A549 (cell line): ENCODE results near the gene SLC35E1. TPM values are rescaled to one million over a fixed set of nuclear protein-coding genes. Genes with fewer than 3 reads are reported as not detected.

Experiments
- ATAC-seq, 2 experiments: fragments of 200-7000 bp in 1 of 2; fragments of >200 bp in 1 of 2; cut with Nextera tagmentation in 1 of 2; cut with Tn5 transposase in 1 of 2; 3 replicates each; pipeline versions ENCODE4 v1.8.0 to v1.9.1; 2018 to 2020; ENCODE audit warnings: mild to moderate bottlenecking in 1 of 2, moderate library complexity in 1 of 2
- CTCF ChIA-PET: fragments of 300-600 bp; sonication (Branson Sonifier 250); formaldehyde crosslinking; extraction: SDS; loops from one replicate; lab custom pipeline; 2021; ENCODE audit warnings: antibody characterized with exemption, inconsistent platforms; lab: Yijun Ruan, JAX
- POLR2A ChIA-PET: fragments of 350-600 bp; formaldehyde crosslinking; extraction: SDS; loops from one replicate; lab custom pipeline; 2021; ENCODE audit warnings: antibody characterized with exemption, inconsistent platforms; lab: Yijun Ruan, JAX
- DNase-seq, 2 experiments: peaks; one replicate each; pipeline versions ENCODE4 v3.0.0 to v3.0.0-alpha.2; 2011 to 2016; ENCODE audit warnings: low read depth in 1 of 2, low spot score in 1 of 2
- FAIRE-seq: peaks from 2 replicates; lab custom pipeline; 2011; peaks lifted over from hg19 to GRCh38; lab: Jason Lieb, UNC
- H3K27ac ChIP-seq, 2 experiments: fragments of >200 bp; sonication (Bioruptor Twin); formaldehyde crosslinking; 3 replicates each; pipeline ENCODE4 v1.5.1; 2016 to 2017
- H3K4me1 ChIP-seq: fragments of >200 bp; sonication (Bioruptor Twin); formaldehyde crosslinking; 3 replicates; pipeline ENCODE4 v1.6.1; 2016
- H3K4me2 ChIP-seq: fragments of >200 bp; sonication (Bioruptor Twin); formaldehyde crosslinking; 3 replicates; pipeline ENCODE4 v1.6.1; 2016
- H3K4me3 ChIP-seq: fragments of >200 bp; sonication (Bioruptor Twin); formaldehyde crosslinking; 3 replicates; pipeline ENCODE4 v1.5.1; 2016
- H3K9me3 ChIP-seq: fragments of >200 bp; sonication (Bioruptor Twin); formaldehyde crosslinking; 3 replicates; pipeline ENCODE4 v1.6.1; 2016
- BHLHE40 ChIP-seq: IDR thresholded peaks from 2 replicates; pipeline ENCODE4 v1.6.1; 2012; ENCODE audit warnings: low read depth, low read length, inconsistent platforms
- CEBPB ChIP-seq, 2 experiments: fragments of >200 bp in 1 of 2; sonication (Bioruptor Twin) in 1 of 2; formaldehyde crosslinking in 1 of 2; IDR thresholded peaks; 2 replicates each; pipeline ENCODE4 v1.6.1; 2012 to 2016
- EHMT2 ChIP-seq: fragments of 200-600 bp; sonication (generic); IDR thresholded peaks from 2 replicates; pipeline ENCODE4 v1.6.1; 2016; ENCODE audit warnings: antibody characterized with exemption, low read depth, mild to moderate bottlenecking, moderate library complexity
- EP300 ChIP-seq, 2 experiments: fragments of >200 bp; sonication (Bioruptor Twin); formaldehyde crosslinking; IDR thresholded peaks; 2 replicates in 1 of 2; 3 replicates in 1 of 2; pipeline ENCODE4 v1.6.1; 2016 to 2017
- ESRRA ChIP-seq: fragments of 150-350 bp; IDR thresholded peaks from 2 replicates; pipeline ENCODE4 v1.6.1; 2014; ENCODE audit warnings: mild to moderate bottlenecking, low read length, borderline replicate concordance
- FOXS1 ChIP-seq: fragments of 250-450 bp; sonication (Bioruptor Pico); IDR thresholded peaks from 2 replicates; pipeline ENCODE4 v1.5.0; 2020; ENCODE audit warnings: mild to moderate bottlenecking, moderate library complexity
- HDAC2 ChIP-seq: fragments of 200-600 bp; sonication (generic); IDR thresholded peaks from 2 replicates; pipeline ENCODE4 v1.6.1; 2016
- HEYL ChIP-seq: fragments of 250-450 bp; sonication (Bioruptor Pico); IDR thresholded peaks from 2 replicates; pipeline ENCODE4 v1.8.0; 2021; ENCODE audit warnings: mild to moderate bottlenecking, moderate library complexity
- HOXA7 ChIP-seq: fragments of 250-450 bp; sonication (Bioruptor Pico); IDR thresholded peaks from 2 replicates; pipeline ENCODE4 v1.5.0; 2020; ENCODE audit warnings: mild to moderate bottlenecking, moderate library complexity
- JUN ChIP-seq, 2 experiments: fragments of >200 bp; sonication (Bioruptor Twin); formaldehyde crosslinking; IDR thresholded peaks; 2 replicates in 1 of 2; 3 replicates in 1 of 2; pipeline ENCODE4 v1.6.1; 2016 to 2017
- KDM1A ChIP-seq: fragments of 200-600 bp; sonication (generic); IDR thresholded peaks from 2 replicates; pipeline ENCODE4 v1.6.1; 2016; ENCODE audit warnings: low read depth, mild to moderate bottlenecking
- KDM5A ChIP-seq: fragments of 200-600 bp; sonication (generic); IDR thresholded peaks from 2 replicates; pipeline ENCODE4 v1.6.1; 2016; ENCODE audit warnings: antibody characterized with exemption, mild to moderate bottlenecking
- NFE2L2 ChIP-seq: fragments of 150-350 bp; conservative IDR thresholded peaks from 2 replicates; pipeline ENCODE4 v1.6.1; 2014; ENCODE audit warnings: low read length
- POLR2A ChIP-seq: IDR thresholded peaks from 2 replicates; pipeline ENCODE4 v1.6.1; 2012; ENCODE audit warnings: mild to moderate bottlenecking, low read length
- POLR2AphosphoS2 ChIP-seq: conservative IDR thresholded peaks from 2 replicates; pipeline ENCODE4 v1.6.1; 2012; ENCODE audit warnings: low read length, improper control_type of control experiment, inconsistent platforms
- RAD21 ChIP-seq, 2 experiments: fragments of >200 bp in 1 of 2; sonication (Bioruptor Twin) in 1 of 2; formaldehyde crosslinking in 1 of 2; IDR thresholded peaks in 1 of 2; conservative IDR thresholded peaks in 1 of 2; 2 replicates in 1 of 2; 3 replicates in 1 of 2; pipeline ENCODE4 v1.6.1; 2012 to 2018; ENCODE audit warnings: inconsistent platforms in 1 of 2
- RARB ChIP-seq: fragments of 250-450 bp; sonication (Bioruptor Pico); IDR thresholded peaks from 2 replicates; pipeline ENCODE4 v1.8.0; 2021; ENCODE audit warnings: mild to moderate bottlenecking, moderate library complexity
- RCOR1 ChIP-seq: fragments of 150-350 bp; IDR thresholded peaks from 2 replicates; pipeline ENCODE4 v1.6.1; 2014; ENCODE audit warnings: antibody characterized with exemption, low read length, low read depth
- RFX5 ChIP-seq: fragments of 450-650 bp; IDR thresholded peaks from 2 replicates; pipeline ENCODE4 v1.7.1; 2014; ENCODE audit warnings: antibody characterized with exemption, mild to moderate bottlenecking, moderate library complexity
- SREBF2 ChIP-seq: fragments of 450-650 bp; IDR thresholded peaks from 2 replicates; pipeline ENCODE4 v1.6.1; 2014; ENCODE audit warnings: mild to moderate bottlenecking, moderate library complexity
- TFCP2L1 ChIP-seq: fragments of 250-450 bp; sonication (Bioruptor Pico); IDR thresholded peaks from 2 replicates; pipeline ENCODE4 v1.5.0; 2021; ENCODE audit warnings: mild to moderate bottlenecking
- TP53 ChIP-seq: fragments of 250-450 bp; sonication (Bioruptor Pico); IDR thresholded peaks from 2 replicates; pipeline ENCODE4 v1.5.0; 2021; ENCODE audit warnings: mild to moderate bottlenecking, moderate library complexity
- ZNF302 ChIP-seq: fragments of 250-450 bp; sonication (Bioruptor Pico); IDR thresholded peaks from 2 replicates; pipeline ENCODE4 v1.9.0; 2021; ENCODE audit warnings: inconsistent platforms, mild to moderate bottlenecking, moderate library complexity
- WGBS: methylation state at CpG from one replicate; pipeline ENCODE4 v1.1.6; 2017; ENCODE audit errors: missing lambda C conversion rate; 5-methylcytosine and 5-hydroxymethylcytosine counted together
- polyA plus RNA-seq, 4 experiments: library from polyadenylated mRNA; depleted of rRNA in 3 of 4; stranded (reverse); fragments of >200 nt; fragmentation: RNase III in 1 of 4; extraction: RNeasy Plus Mini Kit Qiagen cat#74134 plus additional on column Dnase treatment in 1 of 4; gene quantifications; 2 replicates in 3 of 4; 3 replicates in 1 of 4; pipeline ENCODE4 v1.2.3, GENCODE V29; 2011 to 2017
- TF ChIP-seq, protein P1 (sequence below): fragments of 200-600 bp; sonication (generic); IDR thresholded peaks from 2 replicates; pipeline ENCODE4 v1.6.1; 2016; ENCODE audit warnings: antibody characterized with exemption, mild to moderate bottlenecking, moderate library complexity
- TF ChIP-seq, protein P2 (sequence below): IDR thresholded peaks from 2 replicates; pipeline ENCODE4 v1.6.1; 2012
- TF ChIP-seq, protein P3 (sequence below): IDR thresholded peaks from 2 replicates; pipeline ENCODE4 v1.6.1; 2012; ENCODE audit warnings: low read depth, borderline replicate concordance
- TF ChIP-seq, protein P4 (sequence below): fragments of 250-450 bp; sonication (Bioruptor Pico); IDR thresholded peaks from 2 replicates; pipeline ENCODE4 v1.5.0; 2020; ENCODE audit warnings: low read depth, mild to moderate bottlenecking, moderate library complexity
- TF ChIP-seq, protein P5 (sequence below): fragments of 450-650 bp; IDR thresholded peaks from 2 replicates; pipeline ENCODE4 v1.6.1; 2014; ENCODE audit warnings: antibody characterized with exemption
- TF ChIP-seq, protein P6 (sequence below): fragments of >200 bp; sonication (Bioruptor Twin); formaldehyde crosslinking; IDR thresholded peaks from 2 replicates; pipeline ENCODE4 v1.6.1; 2016

The SLC35E1 gene
- polyA plus RNA-seq, 2 of the 4 experiments (the other 2 are of a cell fraction) = 17.2 to 25.1 TPM

DNA sequence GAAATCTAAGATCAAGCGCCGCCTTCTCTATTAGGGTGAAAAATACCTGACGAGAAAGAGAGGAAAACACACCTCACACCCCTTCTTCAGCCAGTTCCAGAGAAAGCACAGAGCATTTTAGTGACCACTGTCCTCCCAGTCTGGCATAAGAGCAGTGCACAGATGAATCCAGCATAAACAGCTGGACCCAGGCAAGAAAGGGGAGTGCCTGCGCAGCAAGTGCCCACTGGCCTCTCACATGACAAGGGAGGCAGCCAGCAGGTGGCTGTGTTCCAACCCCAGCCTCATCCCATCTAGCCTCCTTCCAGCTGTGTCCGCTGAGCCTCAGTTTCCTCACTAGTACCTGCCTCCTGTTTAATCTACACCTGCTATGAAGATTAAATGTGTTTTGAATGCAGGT, 47.8 kb upstream of the SLC35E1 start:
- Histone ChIP-seq H3K9me3 (no peaks in the 10 kb centered on the region), H3K27ac (no peak overlapping the region), H3K4me2 (no peak overlapping the region), H3K4me3 (no peak overlapping the region), H3K4me1 (no peaks in the 10 kb centered on the region)
- ChIA-PET CTCF (no interaction called here), POLR2A (no interaction called here)
- DNase-seq = no peak
- TF ChIP-seq TFCP2L1 = no peak
- TF ChIP-seq EP300 (IDR thresholded peaks at IDR 0.05) = no peak
- TF ChIP-seq, protein P1, sequence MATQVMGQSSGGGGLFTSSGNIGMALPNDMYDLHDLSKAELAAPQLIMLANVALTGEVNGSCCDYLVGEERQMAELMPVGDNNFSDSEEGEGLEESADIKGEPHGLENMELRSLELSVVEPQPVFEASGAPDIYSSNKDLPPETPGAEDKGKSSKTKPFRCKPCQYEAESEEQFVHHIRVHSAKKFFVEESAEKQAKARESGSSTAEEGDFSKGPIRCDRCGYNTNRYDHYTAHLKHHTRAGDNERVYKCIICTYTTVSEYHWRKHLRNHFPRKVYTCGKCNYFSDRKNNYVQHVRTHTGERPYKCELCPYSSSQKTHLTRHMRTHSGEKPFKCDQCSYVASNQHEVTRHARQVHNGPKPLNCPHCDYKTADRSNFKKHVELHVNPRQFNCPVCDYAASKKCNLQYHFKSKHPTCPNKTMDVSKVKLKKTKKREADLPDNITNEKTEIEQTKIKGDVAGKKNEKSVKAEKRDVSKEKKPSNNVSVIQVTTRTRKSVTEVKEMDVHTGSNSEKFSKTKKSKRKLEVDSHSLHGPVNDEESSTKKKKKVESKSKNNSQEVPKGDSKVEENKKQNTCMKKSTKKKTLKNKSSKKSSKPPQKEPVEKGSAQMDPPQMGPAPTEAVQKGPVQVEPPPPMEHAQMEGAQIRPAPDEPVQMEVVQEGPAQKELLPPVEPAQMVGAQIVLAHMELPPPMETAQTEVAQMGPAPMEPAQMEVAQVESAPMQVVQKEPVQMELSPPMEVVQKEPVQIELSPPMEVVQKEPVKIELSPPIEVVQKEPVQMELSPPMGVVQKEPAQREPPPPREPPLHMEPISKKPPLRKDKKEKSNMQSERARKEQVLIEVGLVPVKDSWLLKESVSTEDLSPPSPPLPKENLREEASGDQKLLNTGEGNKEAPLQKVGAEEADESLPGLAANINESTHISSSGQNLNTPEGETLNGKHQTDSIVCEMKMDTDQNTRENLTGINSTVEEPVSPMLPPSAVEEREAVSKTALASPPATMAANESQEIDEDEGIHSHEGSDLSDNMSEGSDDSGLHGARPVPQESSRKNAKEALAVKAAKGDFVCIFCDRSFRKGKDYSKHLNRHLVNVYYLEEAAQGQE = no peak
- TF ChIP-seq KDM5A = no peak
- TF ChIP-seq, protein P2, sequence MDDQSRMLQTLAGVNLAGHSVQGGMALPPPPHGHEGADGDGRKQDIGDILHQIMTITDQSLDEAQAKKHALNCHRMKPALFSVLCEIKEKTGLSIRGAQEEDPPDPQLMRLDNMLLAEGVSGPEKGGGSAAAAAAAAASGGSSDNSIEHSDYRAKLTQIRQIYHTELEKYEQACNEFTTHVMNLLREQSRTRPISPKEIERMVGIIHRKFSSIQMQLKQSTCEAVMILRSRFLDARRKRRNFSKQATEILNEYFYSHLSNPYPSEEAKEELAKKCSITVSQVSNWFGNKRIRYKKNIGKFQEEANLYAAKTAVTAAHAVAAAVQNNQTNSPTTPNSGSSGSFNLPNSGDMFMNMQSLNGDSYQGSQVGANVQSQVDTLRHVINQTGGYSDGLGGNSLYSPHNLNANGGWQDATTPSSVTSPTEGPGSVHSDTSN = no peak
- TF ChIP-seq JUN (IDR thresholded peaks at IDR 0.05) = no peak
- TF ChIP-seq HDAC2 = no peak
- no peak for TF ChIP-seq KDM1A
- TF ChIP-seq, protein P3, sequence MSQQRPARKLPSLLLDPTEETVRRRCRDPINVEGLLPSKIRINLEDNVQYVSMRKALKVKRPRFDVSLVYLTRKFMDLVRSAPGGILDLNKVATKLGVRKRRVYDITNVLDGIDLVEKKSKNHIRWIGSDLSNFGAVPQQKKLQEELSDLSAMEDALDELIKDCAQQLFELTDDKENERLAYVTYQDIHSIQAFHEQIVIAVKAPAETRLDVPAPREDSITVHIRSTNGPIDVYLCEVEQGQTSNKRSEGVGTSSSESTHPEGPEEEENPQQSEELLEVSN = no peak
- TF ChIP-seq HEYL = no peak
- TF ChIP-seq POLR2A = no peak
- 98% methylated on average over 5 of the region's 5 CpGs for WGBS
- no peak for ATAC-seq
- FAIRE-seq = no peak

DNA sequence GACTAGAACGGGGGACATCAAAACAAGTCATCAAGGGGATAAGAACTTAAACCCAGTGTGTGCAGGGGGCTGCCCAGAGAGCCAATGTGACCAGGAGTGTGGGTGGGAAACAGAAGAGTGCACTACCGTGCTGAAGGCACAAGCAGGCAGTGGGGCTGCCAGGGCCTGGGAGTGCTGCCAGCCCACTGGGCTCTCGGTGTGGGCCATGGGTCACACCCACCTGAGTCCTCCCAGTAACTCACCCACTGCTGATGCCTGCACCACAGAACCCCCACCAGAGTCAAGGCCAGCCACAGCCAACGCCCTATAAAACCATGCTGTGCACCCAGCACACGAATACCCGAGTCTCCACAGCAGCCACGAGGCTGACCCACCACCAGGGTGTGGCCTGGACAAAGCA, 47.2 kb upstream of the SLC35E1 start:
- Histone ChIP-seq H3K4me1 (no peaks in the 10 kb centered on the region), H3K27ac (no peak overlapping the region), H3K4me3 (no peak overlapping the region), H3K4me2 (no peak overlapping the region), H3K9me3 (no peaks in the 10 kb centered on the region)
- ATAC-seq (no peak), DNase-seq (no peak), FAIRE-seq (no peak)
- POLR2A ChIA-PET = no interaction called here
- 90% methylated on average over 6 of the region's 7 CpGs for WGBS
- TF ChIP-seq EHMT2 (no peak), ESRRA (no peak), FOXS1 (no peak), RARB (CRISPR knock-in tag) (no peak), TP53 (CRISPR knock-in tag) (no peak), CEBPB (IDR thresholded peaks at IDR 0.05) (no peak), RFX5 (no peak), HOXA7 (CRISPR knock-in tag) (no peak), RCOR1 (no peak), KDM5A (no peak), BHLHE40 (no peak), POLR2AphosphoS2 (no peak), ZNF302 (CRISPR knock-in tag) (no peak), NFE2L2 (no peak), RAD21 (conservative IDR thresholded peaks at IDR 0.05 in 1 of 2, IDR thresholded peaks at IDR 0.05 in 1 of 2) (no peak), SREBF2 (no peak)
- TF ChIP-seq, protein P4, sequence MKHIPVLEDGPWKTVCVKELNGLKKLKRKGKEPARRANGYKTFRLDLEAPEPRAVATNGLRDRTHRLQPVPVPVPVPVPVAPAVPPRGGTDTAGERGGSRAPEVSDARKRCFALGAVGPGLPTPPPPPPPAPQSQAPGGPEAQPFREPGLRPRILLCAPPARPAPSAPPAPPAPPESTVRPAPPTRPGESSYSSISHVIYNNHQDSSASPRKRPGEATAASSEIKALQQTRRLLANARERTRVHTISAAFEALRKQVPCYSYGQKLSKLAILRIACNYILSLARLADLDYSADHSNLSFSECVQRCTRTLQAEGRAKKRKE (CRISPR knock-in tag) = no peak
- TF ChIP-seq, protein P3 = no peak
- TF ChIP-seq, protein P5, sequence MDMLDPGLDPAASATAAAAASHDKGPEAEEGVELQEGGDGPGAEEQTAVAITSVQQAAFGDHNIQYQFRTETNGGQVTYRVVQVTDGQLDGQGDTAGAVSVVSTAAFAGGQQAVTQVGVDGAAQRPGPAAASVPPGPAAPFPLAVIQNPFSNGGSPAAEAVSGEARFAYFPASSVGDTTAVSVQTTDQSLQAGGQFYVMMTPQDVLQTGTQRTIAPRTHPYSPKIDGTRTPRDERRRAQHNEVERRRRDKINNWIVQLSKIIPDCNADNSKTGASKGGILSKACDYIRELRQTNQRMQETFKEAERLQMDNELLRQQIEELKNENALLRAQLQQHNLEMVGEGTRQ = no peak
- TF ChIP-seq, protein P6, sequence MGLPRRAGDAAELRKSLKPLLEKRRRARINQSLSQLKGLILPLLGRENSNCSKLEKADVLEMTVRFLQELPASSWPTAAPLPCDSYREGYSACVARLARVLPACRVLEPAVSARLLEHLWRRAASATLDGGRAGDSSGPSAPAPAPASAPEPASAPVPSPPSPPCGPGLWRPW = no peak
- CTCF ChIA-PET = no interaction called here
